ENCODE measurements around the gene SMIM7.

DNA sequence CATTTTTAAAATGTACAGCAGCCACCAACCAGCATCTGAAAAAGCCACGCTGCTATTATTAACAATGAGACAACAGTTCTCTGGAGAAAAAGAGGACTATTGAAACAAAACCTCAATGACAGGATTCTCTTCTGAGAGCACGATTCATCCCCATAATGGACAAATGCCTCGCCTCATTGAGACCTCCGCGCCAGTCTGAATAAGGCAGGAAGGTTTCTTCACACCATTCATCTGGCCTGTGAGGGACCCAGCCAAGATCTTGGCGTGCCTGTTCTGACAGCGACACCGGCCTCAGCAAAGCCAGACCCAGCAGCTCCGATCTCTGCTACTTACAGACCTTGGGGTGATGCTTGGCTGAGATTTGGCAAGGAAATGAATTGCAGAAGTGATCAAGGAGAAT, 14.8 kb downstream of the SMIM7 start:
- TF ChIP-seq, protein P1, sequence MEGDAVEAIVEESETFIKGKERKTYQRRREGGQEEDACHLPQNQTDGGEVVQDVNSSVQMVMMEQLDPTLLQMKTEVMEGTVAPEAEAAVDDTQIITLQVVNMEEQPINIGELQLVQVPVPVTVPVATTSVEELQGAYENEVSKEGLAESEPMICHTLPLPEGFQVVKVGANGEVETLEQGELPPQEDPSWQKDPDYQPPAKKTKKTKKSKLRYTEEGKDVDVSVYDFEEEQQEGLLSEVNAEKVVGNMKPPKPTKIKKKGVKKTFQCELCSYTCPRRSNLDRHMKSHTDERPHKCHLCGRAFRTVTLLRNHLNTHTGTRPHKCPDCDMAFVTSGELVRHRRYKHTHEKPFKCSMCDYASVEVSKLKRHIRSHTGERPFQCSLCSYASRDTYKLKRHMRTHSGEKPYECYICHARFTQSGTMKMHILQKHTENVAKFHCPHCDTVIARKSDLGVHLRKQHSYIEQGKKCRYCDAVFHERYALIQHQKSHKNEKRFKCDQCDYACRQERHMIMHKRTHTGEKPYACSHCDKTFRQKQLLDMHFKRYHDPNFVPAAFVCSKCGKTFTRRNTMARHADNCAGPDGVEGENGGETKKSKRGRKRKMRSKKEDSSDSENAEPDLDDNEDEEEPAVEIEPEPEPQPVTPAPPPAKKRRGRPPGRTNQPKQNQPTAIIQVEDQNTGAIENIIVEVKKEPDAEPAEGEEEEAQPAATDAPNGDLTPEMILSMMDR (IDR thresholded peaks at IDR 0.05) = no peak
- TF ChIP-seq POLR2A (IDR thresholded peaks at IDR 0.05) = no peak
